GM19025 (cell line): ENCODE results near the gene SIMC1.
A peak's percentile ranks its signal among the peaks of the same experiment; 100 is the strongest.

Source experiments
- ATAC-seq: cut with Tn5 transposase; IDR thresholded peaks from one replicate; pipeline ENCODE4 v1.9.1; 2021; ENCODE audit warnings: mild to moderate bottlenecking, low read depth, moderate library complexity; ENCODE audit not compliant: unreplicated experiment

The SIMC1 gene

GRCh38 chr5:176384991-176385390 lies 146.8 kb downstream of the SIMC1 start:
- no peak for ATAC-seq

DNA sequence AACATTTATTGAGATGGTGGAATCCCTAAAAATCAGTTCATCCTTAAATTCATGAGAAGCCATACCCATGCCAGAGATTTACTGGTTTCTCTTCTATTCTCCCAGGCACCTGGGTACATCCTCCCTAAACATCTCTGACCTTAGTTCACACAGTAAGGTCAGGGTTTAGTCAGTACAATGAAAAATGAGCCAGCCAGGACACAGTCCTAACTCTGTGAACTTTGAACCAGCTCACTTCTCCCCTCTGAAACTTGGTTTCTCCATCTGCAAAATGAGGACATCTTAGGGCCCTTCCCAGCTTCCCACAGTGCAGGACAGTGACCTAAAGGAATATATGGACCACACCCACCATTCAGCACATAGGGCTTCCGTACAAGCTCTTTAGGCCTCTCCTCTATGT lies 148.3 kb downstream of the SIMC1 start:
- no peak for ATAC-seq

DNA sequence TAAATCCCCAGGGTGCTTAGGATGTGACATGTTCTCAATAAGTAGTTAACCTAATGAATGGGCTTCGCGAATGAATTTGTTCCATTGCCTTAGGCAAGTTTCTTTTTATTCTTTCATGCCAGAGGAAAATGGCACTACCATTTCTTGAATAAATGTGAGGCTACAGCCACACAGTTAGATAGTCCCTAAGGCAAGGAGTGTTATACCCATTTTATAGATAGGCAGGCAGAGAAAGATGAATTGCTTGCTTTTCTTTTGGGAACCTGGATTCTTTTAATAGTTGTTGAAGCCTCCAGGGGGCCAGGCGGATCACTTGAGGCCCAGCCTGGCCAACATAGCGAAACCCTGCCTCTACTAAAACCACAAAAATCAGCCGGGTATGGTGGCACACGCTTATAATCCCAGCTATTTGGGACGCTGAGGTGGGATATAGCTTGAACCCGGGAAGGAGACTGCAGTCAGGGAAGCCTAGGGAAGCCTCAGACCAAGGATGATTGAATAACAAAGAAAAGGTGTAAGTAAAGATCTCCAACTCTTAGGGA lies 149.2 kb downstream of the SIMC1 start:
- ATAC-seq = no peak

DNA sequence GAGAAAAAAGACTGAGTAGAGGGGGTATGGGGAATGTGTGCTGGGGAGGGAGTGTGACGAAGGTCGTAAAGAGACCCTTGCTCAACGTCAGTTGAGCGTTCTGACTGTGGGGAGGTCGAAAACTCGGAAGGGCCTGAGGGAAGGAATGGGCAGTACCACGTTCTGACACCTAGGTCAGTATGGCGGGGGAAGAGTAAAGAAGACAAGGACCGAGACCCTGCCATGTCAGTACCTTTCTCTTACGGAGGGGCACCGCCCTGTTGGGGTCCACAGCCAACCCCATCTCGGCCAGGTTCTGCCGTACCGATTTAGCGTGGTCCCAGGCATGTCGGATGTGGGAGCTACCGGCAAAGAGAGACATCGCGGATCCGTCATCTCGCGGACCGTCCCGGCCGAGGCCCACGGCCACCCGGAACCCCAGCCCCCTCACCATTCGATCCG lies 149.8 kb downstream of the SIMC1 start:
- ATAC-seq = no peak

- ATAC-seq = peak; percentile 87
Measured at GRCh38 chr5:176388444-176389134, 150.4 kb downstream of the SIMC1 start, which contains the start of the genes HIGD2A and NOP16. HIGD2A (plus strand) TSS chr5:176388751; CDS start chr5:176388820, 69 bp downstream. NOP16 (minus strand) TSS chr5:176388598; CDS start chr5:176388539, 59 bp downstream.

DNA sequence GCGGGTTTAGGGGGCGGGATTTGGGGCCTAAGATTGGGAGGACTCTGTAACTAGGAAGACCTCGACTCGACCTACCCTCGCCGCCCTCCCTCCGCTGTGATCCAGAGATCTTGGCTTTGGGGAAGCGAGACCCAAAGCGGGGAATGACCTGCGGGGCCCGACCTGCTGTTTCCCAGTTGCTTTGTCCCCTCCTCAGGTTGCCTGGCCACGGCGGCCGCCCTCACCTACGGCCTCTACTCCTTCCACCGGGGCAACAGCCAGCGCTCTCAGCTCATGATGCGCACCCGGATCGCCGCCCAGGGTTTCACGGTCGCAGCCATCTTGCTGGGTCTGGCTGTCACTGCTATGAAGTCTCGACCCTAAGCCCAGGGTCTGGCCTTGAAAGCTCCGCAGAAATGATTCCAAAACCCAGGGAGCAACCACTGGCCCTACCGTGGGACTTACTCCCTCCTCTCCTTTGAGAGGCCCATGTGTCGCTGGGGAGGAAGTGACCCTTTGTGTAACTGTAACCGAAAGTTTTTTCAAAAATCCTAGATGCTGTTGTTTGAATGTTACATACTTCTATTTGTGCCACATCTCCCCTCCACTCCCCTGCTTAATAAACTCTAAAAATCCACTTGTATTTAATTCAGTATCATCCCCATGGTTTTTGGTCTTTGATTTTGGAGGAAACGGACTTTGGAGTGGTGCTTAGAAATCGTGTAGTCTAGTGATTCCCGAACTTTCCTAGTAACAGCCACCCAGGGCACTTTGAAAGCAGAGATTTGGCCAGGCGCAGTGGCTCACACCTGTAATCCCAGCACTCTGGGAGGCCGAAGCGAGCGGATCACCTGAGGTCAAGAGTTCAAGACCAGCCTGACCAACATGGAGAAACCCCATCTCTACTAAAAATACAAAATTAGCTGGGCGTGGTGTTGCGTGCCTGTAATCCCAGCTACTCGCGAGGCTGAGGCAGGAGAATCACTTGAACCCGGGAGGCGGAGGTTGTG lies 151.2 kb downstream of the SIMC1 start:
- peak; percentile 26 for ATAC-seq

GRCh38 chr5:176391479-176391878 lies 153.3 kb downstream of the SIMC1 start:
- ATAC-seq = no peak

- no peak for ATAC-seq
Measured at GRCh38 chr5:176391999-176392398, 153.8 kb downstream of the SIMC1 start.

- no peak for ATAC-seq
Measured at GRCh38 chr5:176392526-176392925, 154.3 kb downstream of the SIMC1 start.

- ATAC-seq = no peak
Measured at GRCh38 chr5:176394096-176394495, 155.9 kb downstream of the SIMC1 start.

- no peak for ATAC-seq
Measured at GRCh38 chr5:176394881-176395675, 156.9 kb downstream of the SIMC1 start.
